Measurements from ENCODE around the gene CADM2.
"Not testable (repeated sequence)": the region's sequence is repeated elsewhere in the genome, so short reads cannot be mapped to it uniquely, and the experiment has no call there.

Gene CADM2

DNA sequence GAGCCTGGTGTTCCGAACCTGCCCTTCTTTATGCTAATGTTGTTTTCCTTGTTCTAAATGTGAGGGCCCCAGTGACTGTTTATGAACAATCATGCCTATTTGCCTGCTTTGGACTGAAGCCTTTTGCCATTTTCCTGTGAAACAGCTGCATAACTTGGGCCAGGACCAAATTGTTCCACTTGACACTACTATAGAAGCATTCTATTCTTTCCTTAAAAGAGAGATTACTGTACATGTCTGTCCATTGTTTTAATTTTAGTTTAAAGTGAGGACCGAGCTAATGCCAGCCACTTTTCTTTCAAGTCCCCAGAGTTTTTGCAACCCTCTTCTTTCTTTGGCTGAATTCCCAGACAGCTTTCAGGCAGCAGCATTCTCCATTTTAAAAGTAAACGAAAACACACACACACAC is 980.3 kb downstream of the CADM2 start:
- no peak for DNase-seq (ENCODE audit: low read depth)

DNA sequence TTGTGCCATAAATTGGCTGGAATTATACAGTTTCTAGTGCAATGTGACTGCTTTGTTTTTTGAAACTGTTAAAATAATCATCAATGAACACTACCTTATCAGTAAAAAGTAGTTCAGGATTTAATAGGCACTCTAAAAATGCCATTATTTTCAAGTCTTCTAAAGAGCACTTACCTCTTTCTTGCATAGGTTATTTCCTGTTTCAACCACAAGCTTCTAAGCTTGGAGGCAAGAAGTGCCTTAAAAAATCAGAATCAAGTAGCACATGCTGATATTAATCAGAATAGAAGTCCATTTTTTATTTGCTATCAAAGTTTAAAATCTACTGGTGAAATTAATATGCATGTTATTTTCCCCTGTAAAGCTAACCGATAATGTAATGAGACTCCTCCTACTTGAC is 991.6 kb downstream of the CADM2 start:
- DNase-seq (ENCODE audit: low read depth): no peak

DNA sequence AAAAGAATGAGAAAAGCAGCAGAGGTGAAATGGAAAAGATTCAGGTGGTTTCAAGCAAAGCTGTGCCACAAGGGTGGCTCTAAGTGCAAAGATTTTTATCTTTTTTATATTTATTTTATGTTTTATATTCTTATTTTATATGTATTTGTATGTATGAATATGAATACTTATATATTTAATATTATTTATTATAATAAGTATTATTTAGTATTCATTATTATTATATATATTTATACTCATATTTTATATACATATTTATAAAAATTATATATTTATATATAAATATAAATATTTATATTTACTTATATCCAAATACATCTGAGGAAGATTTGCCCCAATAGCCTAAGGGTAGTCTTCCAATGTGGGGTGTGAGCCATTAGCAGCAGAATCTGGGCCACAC is 1002.0 kb downstream of the CADM2 start:
- no peak for DNase-seq (ENCODE audit: low read depth)

DNA sequence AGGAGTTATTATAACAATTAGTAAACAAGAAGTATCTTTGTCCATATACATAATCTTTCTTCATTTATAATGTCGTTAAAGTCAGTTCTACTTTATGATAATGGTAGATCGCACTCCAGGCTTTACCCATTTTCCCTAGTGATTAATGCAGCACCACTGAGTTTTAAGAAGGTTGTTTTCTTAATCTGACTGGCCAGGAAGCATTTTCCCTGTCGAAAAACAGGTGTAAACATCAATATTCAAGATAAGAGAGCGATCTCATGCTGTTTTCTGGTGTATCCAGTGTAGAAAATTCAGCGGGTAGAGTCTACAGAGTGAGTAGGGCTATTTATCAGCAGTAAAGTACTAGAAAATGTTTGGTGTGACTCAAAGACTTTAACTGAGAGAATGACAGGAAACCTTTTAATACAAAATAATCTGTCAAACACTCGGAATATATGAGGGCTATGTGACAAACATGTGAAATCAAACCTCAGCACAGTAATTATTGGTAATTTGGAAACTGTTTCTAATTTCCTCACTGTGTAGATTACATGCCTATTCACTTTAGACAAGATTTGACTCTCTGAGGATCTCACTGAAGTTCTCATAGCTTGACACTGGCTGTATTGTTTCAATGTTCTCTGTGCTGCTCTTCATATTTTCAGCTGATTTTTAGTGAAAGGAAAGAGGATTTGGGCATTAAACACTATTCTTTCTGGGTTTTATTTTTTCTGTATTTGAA is 1019.0 kb downstream of the CADM2 start:
- no peak for DNase-seq (ENCODE audit: low read depth)

DNA sequence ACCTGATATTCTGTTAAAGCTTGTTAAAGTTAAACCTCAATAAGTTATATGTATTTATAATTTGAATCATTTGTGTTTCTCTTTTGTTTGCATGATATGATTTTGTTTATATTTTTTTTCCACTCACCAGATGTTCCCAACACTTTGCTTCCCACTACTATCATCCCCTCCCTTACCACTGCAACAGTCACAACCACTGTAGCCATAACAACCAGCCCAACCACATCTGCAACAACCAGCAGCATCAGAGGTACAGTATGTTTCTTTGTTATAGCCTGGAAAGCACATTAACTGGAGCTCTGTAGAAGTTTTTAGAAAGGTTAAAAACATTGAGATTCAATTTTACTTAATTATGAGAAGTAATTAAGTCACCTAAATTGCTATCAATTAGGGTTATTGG is 1020.2 kb downstream of the CADM2 start:
- DNase-seq (ENCODE audit: low read depth): no peak

DNA sequence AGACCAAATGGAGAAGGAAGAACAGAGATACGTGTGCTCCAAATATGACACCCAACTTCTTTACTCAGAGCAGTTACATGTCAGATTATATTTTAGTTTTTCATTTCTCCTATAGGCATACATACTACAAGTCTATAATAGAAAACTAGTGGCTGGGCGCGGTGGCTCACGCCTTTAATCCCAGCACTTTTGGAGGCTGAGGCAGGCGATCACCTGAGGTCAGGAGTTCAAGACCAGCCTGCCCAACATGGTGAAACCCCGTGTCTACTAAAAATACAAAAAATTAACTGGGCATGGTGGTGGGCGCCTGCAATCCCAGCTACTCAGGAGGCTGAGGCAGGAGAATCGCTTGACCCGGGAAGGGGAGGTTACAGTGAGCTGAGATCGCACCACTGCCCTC is 1030.8 kb downstream of the CADM2 start:
- DNase-seq (ENCODE audit: low read depth): not testable (repeated sequence)

DNA sequence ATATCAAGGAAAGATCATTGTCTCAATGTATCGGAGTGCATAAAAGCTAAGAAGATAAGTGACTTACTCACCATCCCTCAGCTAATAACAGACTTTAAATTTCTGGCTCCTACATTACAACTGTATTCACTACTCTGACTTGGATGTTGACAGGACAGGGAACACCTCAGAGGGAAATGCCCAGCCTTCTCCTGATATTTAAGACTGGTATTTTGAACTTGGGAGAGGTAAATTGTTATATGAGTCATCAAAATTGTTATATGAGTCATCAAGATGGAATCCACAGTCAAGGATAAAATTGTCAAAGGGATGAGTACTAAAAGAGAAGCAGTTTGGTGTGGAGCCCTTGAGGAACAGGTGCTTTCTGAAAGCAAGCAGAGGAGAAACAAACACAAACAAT is 1070.8 kb downstream of the CADM2 start:
- DNase-seq (ENCODE audit: low read depth): no peak

DNA sequence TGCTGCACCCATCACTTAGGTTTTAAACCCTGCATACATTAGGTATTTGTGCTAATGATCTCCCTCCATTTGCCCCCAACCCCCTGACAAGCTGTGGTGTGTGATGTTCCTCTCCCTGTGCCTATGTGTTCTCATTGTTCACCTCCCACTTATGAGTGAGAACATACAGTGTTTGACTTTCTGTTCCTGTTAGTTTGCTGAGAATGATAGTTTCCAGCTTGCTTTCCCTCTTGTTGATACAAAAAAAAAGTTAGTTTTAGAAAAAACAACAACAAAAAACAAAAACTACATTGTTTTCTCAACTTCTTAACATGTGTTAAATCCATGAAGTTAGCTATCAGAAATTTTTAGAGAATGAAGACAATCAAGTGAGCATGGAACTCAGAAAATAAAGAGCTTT is 1079.1 kb downstream of the CADM2 start:
- no peak for DNase-seq (ENCODE audit: low read depth)

DNA sequence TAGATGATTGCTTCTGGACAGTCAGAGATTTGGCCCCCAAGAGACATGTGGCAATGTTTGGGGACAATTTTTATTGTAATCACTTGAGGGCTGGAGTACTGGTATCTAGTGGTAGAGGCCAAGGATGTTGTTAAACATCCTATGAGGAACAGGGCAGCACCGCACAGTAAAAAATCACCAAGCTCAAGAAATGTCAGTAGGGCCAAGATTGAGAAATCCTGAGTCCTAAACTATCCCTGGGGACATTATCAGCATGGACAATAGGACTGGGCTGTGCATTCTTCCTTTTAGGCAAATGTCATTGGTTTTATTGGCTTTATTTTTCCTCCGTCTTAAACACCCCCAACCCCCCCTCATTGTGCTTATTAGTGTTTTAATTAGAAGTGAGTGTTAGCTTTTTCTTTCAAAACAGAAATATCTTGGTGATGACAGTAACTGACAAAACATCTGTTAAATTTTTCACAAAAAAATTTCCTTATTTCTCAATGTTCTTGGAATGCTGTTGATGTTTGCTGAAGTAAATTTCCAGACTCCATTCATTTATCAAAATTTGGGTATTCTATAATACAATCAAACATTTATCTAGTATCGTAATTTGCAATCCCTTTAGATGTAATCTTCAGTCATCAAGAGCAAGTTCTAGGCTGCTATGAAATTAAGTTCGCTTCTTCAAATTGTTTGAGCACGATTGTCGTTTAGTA is 1087.8 kb downstream of the CADM2 start:
- DNase-seq (ENCODE audit: low read depth): no peak

DNA sequence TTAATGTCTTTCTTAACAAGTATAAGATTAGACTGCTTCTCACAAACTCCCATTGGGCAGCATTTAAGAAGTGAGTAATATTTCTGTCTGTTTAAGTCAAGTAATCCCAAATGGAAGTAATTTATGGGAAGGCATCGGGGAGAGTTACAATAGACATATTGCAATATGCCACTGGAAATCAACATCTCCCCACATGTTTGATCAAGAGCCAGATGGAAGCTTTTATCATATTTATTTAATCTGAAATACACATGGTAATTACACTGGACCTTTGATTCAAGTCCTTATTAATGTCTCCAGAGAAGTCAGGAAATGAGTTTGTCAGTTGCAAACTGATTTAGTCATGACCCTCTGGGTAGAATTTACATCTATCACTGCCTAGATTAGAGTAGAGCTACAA is 1088.4 kb downstream of the CADM2 start:
- no peak for DNase-seq (ENCODE audit: low read depth)

DNA sequence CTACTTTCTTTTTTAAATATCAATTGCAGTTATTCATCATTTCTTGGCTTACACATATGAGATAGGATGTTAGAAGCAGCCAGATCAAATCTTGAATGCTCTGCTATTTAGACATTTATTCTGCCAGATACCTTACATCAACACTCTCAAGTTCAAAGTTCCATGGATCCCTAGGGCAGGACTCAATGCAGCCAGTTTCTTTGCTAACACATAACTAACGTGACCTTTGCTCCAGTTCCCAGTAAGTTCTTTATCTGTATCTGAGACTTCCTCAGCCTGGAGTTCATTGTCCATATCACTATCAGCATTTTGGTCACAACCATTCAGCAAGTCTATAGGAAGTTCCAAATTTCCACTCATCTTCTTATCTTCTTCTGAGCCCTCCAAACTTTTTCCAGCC is 1092.3 kb downstream of the CADM2 start:
- no peak for DNase-seq (ENCODE audit: low read depth)

DNA sequence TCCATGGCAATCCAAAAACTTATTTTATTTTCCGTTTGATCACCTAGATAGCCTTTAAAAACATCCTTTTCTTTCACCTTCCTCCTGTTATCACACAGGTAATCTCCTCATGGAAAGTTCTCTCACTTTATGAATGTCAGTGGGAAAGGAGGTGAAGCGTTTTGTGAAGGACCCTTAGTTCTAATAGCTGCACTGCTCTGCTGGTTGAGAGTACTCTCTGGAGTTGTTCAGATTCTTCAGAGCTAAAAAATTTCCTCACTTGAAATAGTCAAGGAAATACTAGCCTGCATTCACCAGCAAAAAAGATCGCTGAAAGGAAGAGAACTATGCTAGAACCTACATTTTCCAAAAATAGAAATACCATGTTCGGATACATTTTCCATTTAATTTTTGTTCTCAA is 1097.2 kb downstream of the CADM2 start:
- DNase-seq (ENCODE audit: low read depth): no peak

DNA sequence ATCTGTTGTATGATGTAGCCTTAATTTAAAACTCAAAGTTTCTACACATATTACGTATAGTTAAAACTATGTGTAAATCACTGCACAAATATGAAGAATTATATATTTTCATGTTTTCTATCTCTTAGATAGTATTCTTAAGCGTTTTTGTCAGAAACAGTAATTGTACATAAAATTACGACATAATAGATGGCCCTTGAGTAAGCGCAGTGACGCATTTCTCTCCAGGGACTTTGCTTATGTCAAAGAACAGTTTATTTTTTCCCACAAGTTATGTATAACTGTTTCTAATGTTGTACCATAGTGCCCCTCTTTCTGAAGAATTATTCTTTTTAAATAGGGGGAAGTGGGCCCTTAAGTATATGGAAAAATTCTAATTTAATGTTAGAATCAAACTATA is 1098.2 kb downstream of the CADM2 start:
- DNase-seq (ENCODE audit: low read depth): no peak

DNA sequence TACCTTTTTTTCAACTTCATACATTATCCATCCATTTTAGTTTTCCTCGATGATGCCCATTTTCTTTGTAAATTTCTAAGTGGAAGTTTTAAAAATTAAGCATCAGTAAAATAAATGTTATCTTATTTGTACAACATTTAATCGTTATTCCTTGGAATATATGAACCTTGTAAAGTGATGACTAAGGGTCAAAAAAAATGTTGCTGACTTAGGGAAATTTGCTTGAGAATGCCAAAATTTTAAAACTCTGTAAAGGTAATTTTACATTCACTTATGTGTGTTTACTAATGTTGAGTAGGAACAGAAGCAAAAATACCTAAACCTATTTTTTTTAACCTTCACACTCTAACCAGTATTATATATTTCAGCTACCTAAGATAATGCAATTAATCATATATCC is 1115.0 kb downstream of the CADM2 start:
- DNase-seq (ENCODE audit: low read depth): no peak

DNA sequence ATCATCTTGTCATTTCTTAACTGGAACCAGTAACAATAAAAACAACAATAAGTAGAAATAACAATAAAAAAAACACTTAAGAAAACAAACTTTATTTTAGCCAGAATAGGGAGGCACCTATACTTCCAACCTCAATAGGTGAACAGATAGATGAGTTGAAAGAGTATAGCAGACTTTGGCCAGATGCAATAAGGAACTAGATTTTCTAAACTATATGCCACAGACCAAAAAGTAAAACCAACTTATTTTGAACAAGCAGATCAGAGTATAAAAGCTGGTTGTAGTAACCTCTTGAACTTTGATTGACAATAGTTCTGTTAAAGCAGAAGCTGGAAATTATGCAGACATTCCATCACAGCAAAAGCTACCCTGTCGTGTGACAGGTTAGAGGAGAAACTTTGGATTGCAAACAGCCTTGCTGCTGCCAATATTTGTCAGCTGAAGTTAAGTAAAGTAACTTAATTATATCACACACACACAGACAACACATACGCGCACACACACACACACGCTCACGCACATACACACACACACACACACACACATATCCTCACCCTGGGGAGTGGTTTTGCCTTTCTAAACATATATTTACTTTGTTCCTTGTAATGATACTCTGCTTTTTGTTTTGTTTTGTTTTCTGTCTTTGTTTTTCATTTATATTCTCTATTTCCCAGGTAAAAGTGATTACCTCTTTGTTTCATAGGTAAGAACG is 1128.5 kb downstream of the CADM2 start:
- no peak for DNase-seq (ENCODE audit: low read depth)

DNA sequence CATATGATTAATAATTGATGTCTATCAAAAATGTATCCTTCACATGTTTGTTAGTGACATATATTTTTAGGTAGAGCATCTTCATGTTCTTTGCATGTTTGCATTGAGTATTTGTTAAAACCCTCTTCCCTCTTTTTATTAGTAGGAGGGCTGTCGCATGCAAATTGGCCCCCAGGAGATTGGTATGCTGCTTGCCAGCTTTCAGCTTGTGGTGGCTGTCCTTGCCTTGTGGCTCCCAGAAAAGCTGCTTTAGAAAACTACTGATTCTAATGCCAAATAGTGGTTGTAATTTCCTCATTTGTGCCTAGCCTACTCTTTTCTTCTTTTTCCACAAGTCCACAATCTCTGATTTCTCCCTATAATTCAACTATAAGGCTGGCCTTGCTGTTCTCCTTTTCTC is 1145.4 kb downstream of the CADM2 start:
- no peak for DNase-seq (ENCODE audit: low read depth)

DNA sequence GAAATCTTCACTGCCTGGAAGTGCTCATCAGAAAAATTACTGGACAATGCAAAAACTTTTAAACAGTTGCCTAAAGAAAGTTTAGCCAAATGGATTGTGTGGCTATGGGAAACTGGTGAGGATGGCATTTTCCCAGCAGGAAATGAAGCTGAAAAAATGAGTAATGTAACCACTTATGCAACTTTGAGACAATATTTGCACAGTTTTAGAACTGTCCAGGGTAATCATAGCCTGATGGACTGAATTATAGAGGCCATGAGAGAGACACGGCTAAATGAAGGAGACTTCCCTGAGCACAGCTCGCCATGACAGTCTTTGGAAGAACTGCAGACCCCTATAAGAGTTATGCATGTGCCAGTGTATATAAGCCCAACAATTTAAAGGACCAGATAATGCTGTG is 1150.6 kb downstream of the CADM2 start:
- no peak for DNase-seq (ENCODE audit: low read depth)

Measured in activated T-helper 9 cell treated with anti-CD3 and anti-CD28 coated beads, Interleukin-2, amount 50 U/mL, for 16 hours (primary cell).